ENCODE measurements around the gene GALNT18. TPM values are rescaled to one million over a fixed set of nuclear protein-coding genes. Genes with fewer than 3 reads are reported as not detected.
A peak's percentile ranks its signal among the peaks of the same experiment; 100 is the strongest.

Gene GALNT18
- total and polyA plus RNA-seq, 7 donors: 4.6 to 32.4 (median 8.3) TPM

- intact Hi-C loops (cut with DNase I): loop anchor here in 1 of 2 donors (10.0 kb wide), 1 partner anchor 271 kb away; no protein-coding TSS in a partner anchor
- WGBS, 3 donors: 68 to 85% (median 76%) methylated on average over 3 of the region's 3 CpGs
Observed at GRCh38 chr11:11514246-11514645, 107.6 kb downstream of the GALNT18 start.

GRCh38 chr11:11513422-11513821 lies 108.4 kb downstream of the GALNT18 start:
- ATAC-seq (peak in 2 of 4 donors; percentile 16 to 42), DNase-seq (no peak)
- Histone ChIP-seq H3K27ac (no peak overlapping the region), H3K36me3 (ENCODE audit: insufficient read depth in 1 of 2, low read depth in 1 of 2) (no peaks in the 10 kb centered on the region), H3K4me1 (peaks cover 21% of the 10 kb centered on the region), H3K9me3 (no peaks in the 10 kb centered on the region), H3K27me3 (ENCODE audit: insufficient read depth in 3 of 3, low read length in 2 of 3) (no peaks in the 10 kb centered on the region), H3K4me3 (no peak overlapping the region)
- no peak for TF ChIP-seq CTCF (IDR thresholded peaks at IDR 0.05)
- WGBS, 3 donors: 70 to 85% (median 74%) methylated on average over 3 of the region's 3 CpGs
- intact Hi-C loops (cut with DNase I): loop anchor here in 1 of 2 donors (10.0 kb wide), 1 partner anchor 271 kb away; no protein-coding TSS in a partner anchor

More at GRCh38 chr11:11514246-11514645, 107.6 kb downstream of the GALNT18 start:
- H3K27ac ChIP-seq: no peak overlapping the region
- no peak for ATAC-seq
- TF ChIP-seq CTCF (IDR thresholded peaks at IDR 0.05): no peak
- no peak overlapping the region for H3K4me3 ChIP-seq
- no peaks in the 10 kb centered on the region for H3K36me3 ChIP-seq (ENCODE audit: insufficient read depth in 1 of 2, low read depth in 1 of 2)
- no peak for DNase-seq
- H3K4me1 ChIP-seq: peaks cover 21% of the 10 kb centered on the region
- H3K27me3 ChIP-seq (ENCODE audit: insufficient read depth in 3 of 3, low read length in 2 of 3): no peaks in the 10 kb centered on the region
- H3K9me3 ChIP-seq: no peaks in the 10 kb centered on the region

GRCh38 chr11:11512929-11513328 lies 108.9 kb downstream of the GALNT18 start:
- Histone ChIP-seq H3K27me3 (ENCODE audit: insufficient read depth in 3 of 3, low read length in 2 of 3) (no peaks in the 10 kb centered on the region), H3K36me3 (ENCODE audit: insufficient read depth in 1 of 2, low read depth in 1 of 2) (no peaks in the 10 kb centered on the region), H3K4me3 (no peak overlapping the region), H3K27ac (peak overlapping the region; percentile 65), H3K4me1 (peaks cover 21% of the 10 kb centered on the region), H3K9me3 (no peaks in the 10 kb centered on the region)
- no peak for TF ChIP-seq CTCF (IDR thresholded peaks at IDR 0.05)
- DNase-seq: no peak
- 74 to 88% (median 81%) methylated on average over 4 of the region's 4 CpGs for WGBS, 3 donors
- intact Hi-C loops (cut with DNase I): loop anchor here in 1 of 2 donors (10.0 kb wide), 1 partner anchor 272 kb away; no protein-coding TSS in a partner anchor
- ATAC-seq: peak in 3 of 4 donors; percentile 30 to 40 (median 39)

- peaks cover 21% of the 10 kb centered on the region for H3K4me1 ChIP-seq
- intact Hi-C loops (cut with DNase I): loop anchor here in 1 of 2 donors (10.0 kb wide), 1 partner anchor 272 kb away; no protein-coding TSS in a partner anchor
- H3K27me3 ChIP-seq (ENCODE audit: insufficient read depth in 3 of 3, low read length in 2 of 3): no peaks in the 10 kb centered on the region
- peak in 3 of 4 donors; percentile 25 to 53 (median 30) for ATAC-seq
- 37 to 56% (median 55%) methylated on average over 6 of the region's 6 CpGs for WGBS, 3 donors
- H3K4me3 ChIP-seq: no peak overlapping the region
- no peak for DNase-seq
- TF ChIP-seq CTCF (IDR thresholded peaks at IDR 0.05): no peak
- no peaks in the 10 kb centered on the region for H3K36me3 ChIP-seq (ENCODE audit: insufficient read depth in 1 of 2, low read depth in 1 of 2)
- no peaks in the 10 kb centered on the region for H3K9me3 ChIP-seq
- H3K27ac ChIP-seq: peak overlapping the region; percentile 65
Observed at GRCh38 chr11:11512502-11512901, 109.3 kb downstream of the GALNT18 start.

GRCh38 chr11:11512090-11512489 lies 109.7 kb downstream of the GALNT18 start:
- TF ChIP-seq CTCF (IDR thresholded peaks at IDR 0.05): no peak
- Histone ChIP-seq H3K27ac (peak overlapping the region; percentile 65), H3K9me3 (no peaks in the 10 kb centered on the region), H3K4me1 (peaks cover 21% of the 10 kb centered on the region), H3K36me3 (ENCODE audit: insufficient read depth in 1 of 2, low read depth in 1 of 2) (no peaks in the 10 kb centered on the region), H3K4me3 (no peak overlapping the region), H3K27me3 (ENCODE audit: insufficient read depth in 3 of 3, low read length in 2 of 3) (no peaks in the 10 kb centered on the region)
- intact Hi-C loops (cut with DNase I): loop anchor here in 1 of 2 donors (10.0 kb wide), 1 partner anchor 273 kb away; no protein-coding TSS in a partner anchor
- ATAC-seq: peak; percentile 81 to 94 (median 92)
- 40 to 59% (median 42%) methylated on average over 6 of the region's 6 CpGs for WGBS, 3 donors
- peak in 1 of 2 donors; percentile 79 for DNase-seq
